MCF 10A (cell line): ENCODE data around the gene PUS7. TPM values are rescaled to one million over a fixed set of nuclear protein-coding genes. Genes with fewer than 3 reads are reported as not detected.

ENCODE experiments used
- BruUV-seq: library from RNA; stranded (reverse); fragments of 400-500 nt; replicated peaks from 2 replicates; lab custom pipeline; 2021; lab: Mats Ljungman, UMichigan
- CTCF ChIA-PET: fragments of 300-600 bp; sonication (Branson Sonifier 250); formaldehyde crosslinking; extraction: SDS; loops from one replicate; lab custom pipeline; 2021; ENCODE audit warnings: antibody characterized with exemption, inconsistent platforms; lab: Yijun Ruan, JAX
- POLR2A ChIA-PET: fragments of 300-600, 350-650 bp; sonication (Branson Sonifier 250); formaldehyde crosslinking; extraction: SDS; loops from one replicate; lab custom pipeline; 2020; ENCODE audit warnings: antibody characterized with exemption, inconsistent platforms; lab: Yijun Ruan, JAX
- DNase-seq: peaks from one replicate; pipeline ENCODE4 v3.0.0-alpha.2; 2018; ENCODE audit not compliant: unreplicated experiment
- H3K27ac Mint-ChIP-seq: one replicate; pipeline ENCODE4 v1.8.0; 2022; ENCODE audit warnings: mild to moderate bottlenecking, low read depth, mixed read lengths; ENCODE audit not compliant: unreplicated experiment
- H3K27me3 Mint-ChIP-seq: one replicate; pipeline ENCODE4 v1.8.0; 2022; ENCODE audit warnings: mixed read lengths; ENCODE audit not compliant: insufficient read depth, unreplicated experiment
- H3K36me3 Mint-ChIP-seq: one replicate; pipeline ENCODE4 v1.8.0; 2022; ENCODE audit warnings: mild to moderate bottlenecking, moderate library complexity, mixed read lengths; ENCODE audit not compliant: insufficient read depth, unreplicated experiment
- H3K4me1 Mint-ChIP-seq: one replicate; pipeline ENCODE4 v1.8.0; 2022; ENCODE audit warnings: mixed read lengths; ENCODE audit not compliant: insufficient read depth, unreplicated experiment
- H3K4me3 Mint-ChIP-seq: one replicate; pipeline ENCODE4 v1.8.0; 2022; ENCODE audit warnings: mild to moderate bottlenecking, moderate library complexity, mixed read lengths; ENCODE audit not compliant: unreplicated experiment
- H3K9me3 Mint-ChIP-seq: one replicate; pipeline ENCODE4 v1.8.0; 2022; ENCODE audit warnings: mixed read lengths; ENCODE audit not compliant: unreplicated experiment
- CTCF ChIP-seq: fragments of 200-600 bp; IDR thresholded peaks from one replicate; pipeline ENCODE4 v1.8.0; 2022; ENCODE audit warnings: antibody characterized with exemption, mild to moderate bottlenecking; ENCODE audit not compliant: unreplicated experiment
- intact Hi-C: fragments of 100-400 bp; cut with micrococcal nuclease; formaldehyde crosslinking; loops from 2 replicates; pipeline ENCODE4 v1.14.1; 2022
- total RNA-seq: library from RNA; stranded (reverse); gene quantifications from 2 replicates; pipeline ENCODE4 v1.2.3, GENCODE V29; 2022

PUS7 gene
- total RNA-seq, 1 experiment from 2014 or later = 29.7 TPM

DNA sequence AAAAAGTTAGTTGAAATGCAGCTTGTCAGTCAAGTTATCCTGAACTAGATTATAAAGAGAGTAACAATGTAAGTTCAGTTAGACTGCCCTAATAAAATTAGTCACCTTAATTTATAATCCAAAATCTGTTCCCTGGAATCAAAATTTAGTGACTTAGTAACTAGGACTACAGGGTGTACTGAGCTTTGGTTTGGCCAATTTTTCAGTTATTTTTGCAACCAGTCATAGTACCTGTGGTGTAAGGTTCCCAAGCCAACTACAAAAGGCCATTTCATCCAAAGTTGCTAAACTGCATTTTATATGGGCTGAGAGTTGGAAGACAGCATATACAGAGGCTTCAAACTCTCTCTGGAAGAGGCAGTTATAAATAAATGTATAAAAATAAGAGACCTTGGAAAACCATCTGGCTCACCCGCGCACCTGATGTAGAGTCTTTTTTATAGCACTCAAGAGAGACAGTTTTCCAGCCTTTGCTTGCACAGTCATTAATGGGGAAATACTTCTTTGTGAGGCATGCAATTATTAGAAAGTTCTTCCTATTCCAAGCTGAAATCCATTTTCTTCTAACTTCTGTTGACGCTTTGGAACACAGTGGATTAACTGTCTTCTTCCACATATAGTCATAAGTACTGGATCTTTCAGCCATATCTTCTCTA lies 59.2 kb downstream of the PUS7 start:
- no peak for TF ChIP-seq CTCF
- intact Hi-C loops = no loop called here
- BruUV-seq = no TSS peak
- Mint-ChIP-seq H3K36me3 (peaks cover 55% of the 10 kb centered on the region), H3K27ac (no peak overlapping the region), H3K4me3 (no peak overlapping the region), H3K27me3 (no peaks in the 10 kb centered on the region), H3K4me1 (no peaks in the 10 kb centered on the region), H3K9me3 (no peaks in the 10 kb centered on the region)
- ChIA-PET POLR2A (interaction anchor here (1.0 to 1.4 kb wide), 3 partner anchors 9 to 20 kb away, joined by 4 to 5 read pairs (median 4); no protein-coding TSS in a partner anchor), CTCF (interaction anchor here (0.6 to 0.8 kb wide), 2 partner anchors 35 to 91 kb away, joined by 3 read pairs; no protein-coding TSS in a partner anchor)
- no peak for DNase-seq

DNA sequence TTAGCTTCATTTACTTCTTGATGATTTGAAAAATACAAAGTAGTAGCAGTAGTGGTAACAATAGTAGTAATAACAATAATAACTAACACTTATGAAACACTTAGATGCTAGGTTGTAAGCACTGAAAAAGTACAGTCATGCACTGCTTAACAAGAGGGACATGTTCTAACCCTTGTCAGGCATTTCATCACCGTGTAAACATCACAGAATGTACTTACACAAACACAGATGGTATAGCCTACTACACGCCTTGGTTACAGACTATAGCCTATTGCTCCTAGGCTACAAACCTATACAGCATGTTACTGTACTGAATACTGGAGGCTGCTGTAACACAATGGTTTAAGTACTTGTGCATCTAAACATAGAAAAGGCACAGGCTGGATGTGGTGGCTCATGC lies 60.6 kb downstream of the PUS7 start:
- Mint-ChIP-seq H3K36me3 (peaks cover 68% of the 10 kb centered on the region), H3K9me3 (no peaks in the 10 kb centered on the region), H3K27me3 (no peaks in the 10 kb centered on the region), H3K4me3 (no peak overlapping the region), H3K27ac (peak overlapping the region; percentile 90), H3K4me1 (no peaks in the 10 kb centered on the region)
- ChIA-PET POLR2A (interaction anchor here (1.4 to 1.6 kb wide), 2 partner anchors 10 to 23 kb away, joined by 5 read pairs; no protein-coding TSS in a partner anchor), CTCF (interaction anchor here (0.7 to 1.6 kb wide), 4 partner anchors 9 to 384 kb away, joined by 3 read pairs; no protein-coding TSS in a partner anchor)
- BruUV-seq = no TSS peak
- intact Hi-C loops = no loop called here
- peak; percentile 8 for DNase-seq
- TF ChIP-seq CTCF = no peak

DNA sequence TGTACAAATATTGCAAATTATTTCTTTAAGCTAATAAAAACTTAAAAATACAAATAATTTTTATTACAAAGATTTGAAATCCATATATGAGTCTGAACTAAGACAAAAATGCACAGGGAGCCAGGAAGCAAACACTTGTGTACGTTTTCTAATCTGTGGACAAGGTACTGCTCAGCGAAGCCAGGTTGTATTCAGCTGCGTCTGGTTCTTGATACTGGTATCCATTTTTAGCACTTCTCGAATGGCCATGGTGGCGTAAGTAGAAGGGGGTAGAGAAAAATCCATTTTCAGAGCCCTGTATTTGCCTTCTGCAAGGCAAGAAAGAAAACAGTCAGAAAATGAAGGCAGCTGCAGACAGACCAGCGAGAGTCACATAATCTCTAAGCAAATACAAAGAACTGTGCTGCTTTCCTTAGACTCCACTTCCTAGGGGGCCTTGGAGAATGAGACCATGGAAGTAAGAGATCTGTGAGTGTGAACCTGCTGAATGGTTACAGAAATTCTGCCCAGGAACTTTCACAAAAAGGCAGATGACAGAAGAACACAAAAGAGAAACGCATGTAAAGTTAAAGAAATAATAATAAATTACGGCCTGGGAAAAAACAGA lies 64.3 kb downstream of the PUS7 start:
- Mint-ChIP-seq H3K9me3 (no peaks in the 10 kb centered on the region), H3K4me3 (no peak overlapping the region), H3K27ac (no peak overlapping the region), H3K36me3 (peaks cover 61% of the 10 kb centered on the region), H3K4me1 (peaks cover 18% of the 10 kb centered on the region), H3K27me3 (no peaks in the 10 kb centered on the region)
- no peak for TF ChIP-seq CTCF
- intact Hi-C loops = no loop called here
- no peak for DNase-seq
- ChIA-PET CTCF (interaction anchor here (0.8 kb wide), 1 partner anchor 28 kb away, joined by 7 read pairs; no protein-coding TSS in a partner anchor), POLR2A (interaction anchor here (0.6 kb wide), 1 partner anchor 53 kb away, joined by 5 read pairs; no protein-coding TSS in a partner anchor)
- BruUV-seq = no TSS peak

DNA sequence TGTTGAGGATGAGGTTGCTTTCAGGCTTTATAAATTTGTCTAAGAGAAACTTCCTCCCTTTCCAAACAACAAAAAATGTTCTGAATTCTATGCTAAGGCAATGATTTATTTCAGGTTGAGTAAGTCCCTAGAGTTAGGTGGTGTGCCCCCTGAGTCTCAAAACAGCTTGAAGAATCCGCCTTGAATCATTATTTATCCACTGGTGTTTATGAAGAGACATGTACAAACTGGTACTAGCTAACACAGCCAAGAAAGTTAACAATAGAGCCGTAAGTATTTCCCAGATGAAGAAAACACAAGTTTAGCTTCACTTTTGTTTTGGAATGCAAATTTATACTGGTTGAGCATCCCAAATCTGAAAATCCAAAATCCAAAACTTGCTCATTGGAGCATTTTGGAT lies 67.2 kb downstream of the PUS7 start:
- intact Hi-C loops = no loop called here
- peak; percentile 16 for DNase-seq
- BruUV-seq = no TSS peak
- TF ChIP-seq CTCF = no peak
- peaks cover 36% of the 10 kb centered on the region for H3K36me3 Mint-ChIP-seq
- peaks cover 18% of the 10 kb centered on the region for H3K4me1 Mint-ChIP-seq
- ChIA-PET POLR2A (interaction anchor here (0.6 to 2.2 kb wide), 10 partner anchors 8 to 473 kb away, joined by 3 to 9 read pairs (median 4); partner anchors contain the start of genes RINT1 and SRPK2), CTCF (interaction anchor here (0.5 to 1.3 kb wide), 7 partner anchors 8 to 286 kb away, joined by 3 to 5 read pairs (median 4); partner anchors contain the start of gene RINT1)
- peak overlapping the region; percentile 38 for H3K27ac Mint-ChIP-seq
- H3K4me3 Mint-ChIP-seq = peak overlapping the region; percentile 15
- H3K27me3 Mint-ChIP-seq = no peaks in the 10 kb centered on the region
- no peaks in the 10 kb centered on the region for H3K9me3 Mint-ChIP-seq
